DMS 273 (cell line): ENCODE data around the gene SYNE3.
"Not testable (repeated sequence)": the region's sequence is repeated elsewhere in the genome, so short reads cannot be mapped to it uniquely, and the experiment has no call there.

Experiments used
- DNase-seq: peaks from one replicate; lab custom pipeline; 2025; ENCODE audit not compliant: unreplicated experiment; lab: John Stamatoyannopoulos, UW

The SYNE3 gene

DNA sequence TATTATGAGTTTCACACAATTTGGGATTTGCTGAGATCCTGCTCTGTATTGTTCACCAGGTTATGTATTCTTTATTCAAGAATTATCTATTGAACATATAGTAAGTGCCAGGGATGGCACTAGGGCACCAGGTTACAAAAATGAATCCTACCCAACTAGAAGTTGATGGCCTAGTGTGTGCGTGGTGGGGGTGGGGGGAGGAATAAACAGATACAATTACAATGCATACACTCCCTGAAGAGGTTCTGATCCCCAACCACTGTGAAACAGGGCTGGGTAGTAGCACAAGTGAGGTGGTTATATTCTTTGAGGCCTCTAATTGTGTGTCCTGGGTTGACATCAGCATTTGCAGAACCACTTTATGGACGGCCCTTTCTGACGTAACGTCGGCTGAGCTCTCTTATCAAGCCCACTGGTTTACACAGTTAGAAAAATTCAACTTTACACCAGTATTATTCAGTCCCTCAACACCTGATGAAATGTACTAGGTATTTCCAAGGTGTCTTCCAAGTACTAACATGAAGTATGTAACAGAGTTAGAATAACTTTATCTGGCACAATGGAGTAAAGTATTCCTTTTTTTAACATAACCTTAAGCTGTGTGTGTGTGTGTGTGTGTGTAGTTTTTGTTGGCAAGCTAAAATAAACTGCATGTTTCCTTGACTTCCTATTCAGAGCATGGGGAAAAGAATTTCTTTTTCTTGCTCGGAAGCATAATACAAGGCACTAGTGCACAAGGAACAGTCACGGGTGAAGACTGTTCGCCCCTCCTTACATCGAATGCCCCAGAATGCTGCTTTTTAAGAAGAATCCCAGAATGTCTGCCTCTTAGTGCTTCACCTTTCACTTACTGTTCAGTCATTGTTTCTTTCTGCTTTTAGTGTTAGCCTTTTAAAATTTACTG is 10.3 kb upstream of the SYNE3 start:
- DNase-seq: no peak

DNA sequence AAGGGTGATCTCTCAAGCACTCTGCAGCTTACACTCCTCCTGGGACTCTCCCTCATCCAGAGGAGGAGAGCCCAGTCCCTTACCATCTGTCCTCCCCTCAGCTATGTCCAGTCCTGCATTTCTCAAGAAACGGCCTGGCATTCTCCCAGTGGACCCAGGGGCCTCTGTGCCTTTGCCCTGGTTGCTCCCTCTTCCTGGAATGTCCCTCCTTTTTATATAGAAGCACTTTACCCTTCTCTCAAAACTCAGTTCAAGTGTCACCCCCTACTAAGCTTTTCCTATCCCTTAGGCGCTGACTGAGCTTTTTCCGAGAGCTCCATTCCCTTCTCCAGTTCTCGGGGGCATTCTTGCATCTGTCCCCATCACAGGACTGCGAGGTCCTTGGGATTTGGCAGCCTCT is 9.5 kb upstream of the SYNE3 start:
- no peak for DNase-seq

DNA sequence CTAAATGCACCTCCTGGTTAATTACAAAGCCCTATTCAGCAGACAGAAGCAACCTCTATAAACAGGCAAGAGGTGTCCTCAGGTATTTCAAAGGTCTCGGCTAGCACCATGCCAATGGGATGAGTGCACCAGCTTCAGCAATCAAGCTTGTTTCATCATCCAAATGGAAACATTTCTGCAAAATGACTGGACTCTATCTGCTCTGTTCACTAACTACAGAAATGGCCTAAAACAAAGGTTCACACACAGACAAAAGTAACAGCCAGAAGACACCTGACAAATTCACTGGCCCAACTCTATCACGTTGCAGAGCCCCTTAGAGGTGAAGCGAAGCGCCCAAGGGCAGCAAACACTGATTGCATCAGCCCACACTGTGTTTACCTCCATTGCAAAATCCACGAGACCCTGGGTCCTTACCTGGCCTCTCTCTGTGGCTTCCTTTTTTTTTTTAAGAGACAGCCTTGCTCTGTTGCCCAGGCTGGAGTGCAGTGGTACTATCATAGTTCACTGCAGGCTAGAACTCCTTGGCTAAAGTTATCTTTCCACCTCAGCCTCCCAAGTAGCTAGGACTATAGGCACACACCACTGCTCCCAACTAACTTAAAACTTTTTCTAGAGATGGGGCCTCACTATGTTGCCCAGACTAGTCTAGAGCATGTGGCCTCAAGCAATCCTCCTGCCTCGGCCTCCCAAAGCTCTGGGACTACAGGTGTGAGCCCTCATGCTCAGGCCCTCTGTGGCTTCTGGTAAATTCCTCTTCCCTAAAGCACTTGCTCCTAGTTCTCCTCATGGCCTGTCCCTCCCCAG is 8.5 kb upstream of the SYNE3 start:
- no peak for DNase-seq

DNA sequence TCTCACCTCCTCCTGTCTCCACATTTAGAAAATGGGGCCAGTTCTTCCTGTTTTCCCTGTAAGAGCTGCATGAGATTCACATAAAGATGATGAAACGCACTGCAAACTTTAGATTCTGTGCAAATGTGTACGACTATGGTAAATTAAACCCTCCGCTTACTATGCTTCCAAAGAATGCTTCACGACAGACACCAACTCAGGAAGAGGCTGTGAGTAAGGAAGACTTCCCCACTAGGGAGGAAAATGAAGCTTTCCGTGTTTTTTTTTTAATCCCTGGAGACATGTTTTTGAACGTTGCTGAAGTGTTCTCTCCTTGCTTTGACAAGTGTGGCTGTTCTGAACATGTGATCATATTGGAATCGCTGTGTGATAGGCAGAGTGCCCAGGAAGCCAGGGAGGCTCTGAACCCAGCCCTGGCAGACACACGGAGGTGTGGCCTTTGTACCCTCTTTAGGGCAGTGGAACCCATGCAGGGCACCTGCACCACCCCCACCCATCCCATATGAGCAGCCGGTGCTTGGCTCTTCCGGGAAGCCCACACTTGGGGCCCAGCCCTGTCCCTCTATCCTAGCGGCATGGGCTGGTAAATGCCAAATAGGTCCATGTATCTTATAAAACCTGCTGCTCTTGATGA is 7.5 kb upstream of the SYNE3 start:
- peak; percentile 78 for DNase-seq

DNA sequence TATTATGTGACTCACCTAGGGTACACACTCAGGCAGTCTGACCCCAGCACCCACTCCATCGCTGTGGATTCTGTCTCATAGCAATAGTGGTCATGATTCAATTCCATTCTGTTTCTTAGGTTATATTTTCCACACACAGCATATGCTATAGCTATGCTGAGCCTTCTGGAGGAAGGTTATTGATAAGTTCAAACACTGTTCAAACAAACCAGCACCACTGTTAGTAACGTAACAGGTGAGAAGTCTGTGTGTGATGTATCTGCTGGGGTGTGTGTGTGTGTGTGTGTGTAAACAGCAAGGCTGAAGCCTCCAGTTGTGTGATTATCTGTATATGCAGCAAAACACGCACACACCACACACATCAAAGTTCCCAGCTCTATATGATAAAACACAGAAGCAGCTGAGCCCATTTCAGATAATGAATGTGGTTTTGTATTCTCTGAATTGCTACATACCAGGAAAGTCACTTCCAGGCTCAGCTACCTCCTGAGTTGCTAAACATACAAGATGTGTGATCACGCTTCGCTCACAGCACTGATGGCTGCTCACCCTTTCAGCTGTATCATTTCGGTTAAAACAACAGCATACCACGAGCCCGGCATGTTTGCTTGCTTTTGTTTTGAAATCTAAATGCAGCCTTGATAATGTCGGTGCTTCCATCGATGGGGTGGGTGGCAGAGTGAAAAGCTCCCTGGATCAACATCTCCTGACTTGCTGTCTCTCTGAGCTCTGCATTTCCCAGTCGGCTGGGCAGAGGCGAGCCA is 6.8 kb upstream of the SYNE3 start:
- DNase-seq: no peak

DNA sequence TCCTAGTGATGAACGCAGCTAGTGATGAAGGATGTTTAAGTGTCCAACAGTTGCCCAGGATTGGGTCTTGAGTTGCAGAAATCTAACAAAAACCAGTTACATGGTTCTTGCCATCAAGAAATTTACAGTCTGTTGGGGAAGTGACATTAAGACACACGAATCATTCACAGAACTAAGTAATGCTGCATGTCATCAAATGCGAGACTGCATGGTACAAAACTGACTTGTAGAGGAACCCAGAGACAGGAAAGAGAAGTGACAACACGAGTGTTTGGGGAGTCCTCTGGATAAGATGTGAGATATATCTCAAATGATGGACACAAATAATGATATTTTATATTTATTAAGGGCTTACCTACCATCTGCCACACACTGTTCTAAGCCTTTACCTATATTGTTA is 6.1 kb upstream of the SYNE3 start:
- DNase-seq: no peak

DNA sequence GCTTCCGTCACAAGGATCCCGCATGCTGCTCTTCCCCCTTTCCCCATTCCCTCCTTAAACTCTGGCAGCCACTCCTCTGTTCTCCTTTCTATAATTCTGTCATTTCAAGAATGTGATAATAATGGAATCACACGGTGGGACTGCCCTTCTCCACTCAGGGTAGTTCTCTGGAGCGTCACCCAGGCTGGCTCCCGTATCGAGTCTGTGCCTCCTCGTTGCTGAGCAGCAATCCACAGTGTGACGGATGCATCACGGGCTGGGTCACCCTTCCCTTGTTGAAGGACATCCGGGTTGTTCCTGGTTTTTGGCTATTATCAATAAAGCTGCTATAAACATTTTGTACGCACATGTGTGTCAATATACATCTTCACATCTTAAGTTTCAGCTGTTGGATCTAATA is 5.7 kb upstream of the SYNE3 start:
- no peak for DNase-seq

DNA sequence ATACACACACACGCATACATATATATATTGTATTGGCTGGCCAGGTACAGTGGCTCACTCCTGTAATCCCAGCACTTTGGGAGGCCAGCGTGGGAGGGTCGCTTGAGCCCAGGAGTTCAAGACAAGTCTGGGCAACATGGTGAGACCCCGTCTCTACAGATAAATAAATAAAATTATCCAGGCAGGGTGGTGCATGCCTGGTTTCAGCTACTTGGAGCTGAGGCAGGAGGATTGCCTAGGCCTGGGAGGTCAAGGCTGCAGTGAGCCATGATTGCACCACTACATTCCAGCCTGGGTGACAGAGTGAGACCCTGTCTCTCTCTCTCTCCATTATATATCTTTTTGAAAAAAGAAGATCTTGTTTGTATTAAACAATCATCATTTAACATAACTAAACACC is 4.6 kb upstream of the SYNE3 start:
- no peak for DNase-seq

DNA sequence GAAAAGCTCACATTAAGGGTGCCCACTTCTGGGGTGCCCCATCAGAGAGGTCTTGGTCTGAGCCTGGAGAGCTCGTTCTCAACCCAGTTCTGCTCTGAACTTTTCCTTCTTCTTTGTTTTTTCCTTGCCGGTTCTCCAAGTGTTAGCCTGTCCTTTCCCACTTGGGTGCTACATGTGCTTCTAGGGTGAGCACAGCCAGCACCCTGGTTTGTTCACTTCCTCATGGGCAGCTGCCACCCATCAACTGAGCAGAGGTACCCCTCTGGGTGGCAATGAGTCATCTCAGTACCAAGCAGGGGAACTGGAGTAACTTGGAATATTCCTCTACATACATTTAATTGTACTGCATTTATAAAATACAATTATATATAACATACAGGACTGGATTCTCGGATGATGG is 3.9 kb upstream of the SYNE3 start:
- DNase-seq: no peak

DNA sequence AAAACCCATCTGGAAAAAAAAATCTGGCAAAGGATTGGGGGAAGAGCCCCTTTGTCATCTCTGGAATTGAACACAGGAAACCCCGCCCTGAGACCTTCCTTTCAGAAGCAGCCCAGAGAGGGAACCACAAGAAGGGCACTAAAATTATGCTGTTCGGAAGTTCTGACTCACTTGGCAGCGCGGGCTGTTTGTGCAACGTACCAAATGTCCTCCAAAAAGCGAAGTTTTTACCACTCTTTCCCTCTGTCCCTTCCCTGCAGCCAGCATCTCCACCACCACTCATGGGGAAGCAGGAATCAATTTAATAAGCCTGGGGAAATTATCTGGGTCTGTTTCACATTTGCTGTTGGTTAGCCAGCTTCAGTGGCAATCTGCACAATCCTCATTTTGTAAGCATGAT is 3.2 kb upstream of the SYNE3 start:
- DNase-seq: peak; percentile 14

DNA sequence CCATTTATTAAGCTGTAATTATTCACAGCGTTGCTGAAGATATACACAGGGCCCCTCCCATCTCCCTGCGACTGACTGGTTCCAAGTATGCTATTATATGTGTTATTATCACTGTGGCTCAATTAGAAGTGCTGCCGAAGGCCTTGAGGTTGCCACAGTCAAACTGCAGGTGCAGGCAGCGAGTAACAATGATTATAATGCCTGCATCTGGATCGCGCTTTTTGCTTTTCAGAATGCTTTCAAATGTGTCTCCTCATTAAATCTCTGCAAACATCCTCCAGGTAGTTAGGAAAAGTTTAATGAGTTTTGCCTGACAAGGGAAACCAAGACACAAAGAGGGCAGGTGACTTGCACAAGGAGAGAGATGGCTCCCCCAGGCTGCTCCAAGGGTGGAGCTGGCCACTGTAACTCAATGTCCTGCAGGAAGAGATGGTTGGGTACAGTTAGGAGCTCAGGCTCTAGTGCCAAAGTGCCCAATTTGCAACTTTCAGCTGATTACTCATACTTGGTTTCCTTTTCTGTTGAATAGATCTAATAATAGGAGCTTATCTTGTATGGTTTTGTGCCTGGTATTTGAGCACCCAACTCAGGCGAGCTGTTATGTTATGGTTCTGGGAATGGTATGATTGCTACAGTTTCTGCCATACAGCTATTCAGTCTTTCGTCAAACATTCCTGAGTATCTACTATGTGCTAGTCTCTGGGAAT is 1.7 kb upstream of the SYNE3 start:
- no peak for DNase-seq

DNA sequence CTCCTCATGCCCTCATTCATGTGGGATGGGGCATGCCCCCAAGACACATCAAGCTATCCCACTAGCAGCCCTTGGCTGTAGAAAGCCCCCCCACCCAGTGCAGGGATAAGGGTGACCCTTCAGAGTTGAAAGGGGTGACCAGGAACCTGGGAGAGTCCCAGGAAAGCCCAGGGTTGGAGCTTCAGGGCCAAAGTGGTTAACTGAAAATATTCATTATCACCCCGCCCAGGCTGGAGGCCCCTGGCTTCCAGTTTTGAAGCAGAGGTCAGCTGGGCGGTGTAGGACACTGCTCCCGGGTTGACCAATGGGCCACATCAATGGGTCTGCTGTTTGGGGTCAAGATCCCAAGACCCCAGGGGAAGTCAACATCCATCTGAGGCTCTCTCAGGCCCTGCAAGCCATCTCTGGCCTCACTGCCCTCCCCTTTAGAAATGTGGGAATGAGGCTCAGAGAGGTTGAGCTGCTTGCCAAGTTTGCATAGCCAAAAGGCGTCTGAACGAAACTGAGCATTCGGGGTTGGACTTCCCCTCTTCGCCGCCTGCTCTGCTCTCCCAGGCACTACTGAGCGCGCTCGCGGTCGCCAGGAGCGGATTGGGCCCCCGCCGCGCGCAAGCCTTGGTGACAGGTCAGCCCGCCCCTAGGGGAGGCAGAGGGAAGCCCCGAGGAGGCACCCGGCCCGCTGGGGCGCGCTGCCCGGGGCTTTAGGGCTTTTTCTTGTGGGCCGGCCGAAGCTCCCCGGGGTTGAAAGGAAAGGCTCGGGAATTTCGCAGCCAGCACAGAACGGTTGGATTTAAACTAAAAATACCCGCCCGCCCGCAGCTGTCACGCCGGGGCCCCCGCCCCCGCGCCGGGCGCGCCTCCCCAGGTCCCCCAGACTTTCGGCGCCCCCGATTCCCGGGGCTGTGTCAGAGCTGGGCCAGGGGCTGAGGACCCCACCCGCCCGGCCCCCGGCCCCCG is 576 bp downstream of the SYNE3 start:
- peak; percentile 80 for DNase-seq

DNA sequence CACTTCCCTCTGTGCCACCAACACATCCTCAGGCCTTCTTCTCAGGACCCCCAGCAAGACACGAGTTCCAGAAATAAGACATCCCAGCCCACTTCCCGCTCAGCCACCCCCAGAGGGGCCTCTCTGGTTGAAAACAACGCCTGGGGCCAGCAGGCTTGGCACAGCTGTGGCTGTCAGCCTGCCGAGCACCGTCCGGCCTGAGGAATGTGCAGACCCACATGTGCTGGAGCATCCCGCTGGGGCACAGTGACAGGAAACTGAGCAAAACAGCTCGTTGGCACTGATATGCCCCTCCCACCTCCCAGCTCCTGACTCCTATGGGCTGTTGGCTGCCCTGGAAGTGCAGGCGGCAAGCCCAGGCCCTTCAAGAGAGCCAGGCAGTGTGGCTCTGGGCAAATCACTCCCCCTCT is 1.4 kb downstream of the SYNE3 start:
- DNase-seq: peak; percentile 41

DNA sequence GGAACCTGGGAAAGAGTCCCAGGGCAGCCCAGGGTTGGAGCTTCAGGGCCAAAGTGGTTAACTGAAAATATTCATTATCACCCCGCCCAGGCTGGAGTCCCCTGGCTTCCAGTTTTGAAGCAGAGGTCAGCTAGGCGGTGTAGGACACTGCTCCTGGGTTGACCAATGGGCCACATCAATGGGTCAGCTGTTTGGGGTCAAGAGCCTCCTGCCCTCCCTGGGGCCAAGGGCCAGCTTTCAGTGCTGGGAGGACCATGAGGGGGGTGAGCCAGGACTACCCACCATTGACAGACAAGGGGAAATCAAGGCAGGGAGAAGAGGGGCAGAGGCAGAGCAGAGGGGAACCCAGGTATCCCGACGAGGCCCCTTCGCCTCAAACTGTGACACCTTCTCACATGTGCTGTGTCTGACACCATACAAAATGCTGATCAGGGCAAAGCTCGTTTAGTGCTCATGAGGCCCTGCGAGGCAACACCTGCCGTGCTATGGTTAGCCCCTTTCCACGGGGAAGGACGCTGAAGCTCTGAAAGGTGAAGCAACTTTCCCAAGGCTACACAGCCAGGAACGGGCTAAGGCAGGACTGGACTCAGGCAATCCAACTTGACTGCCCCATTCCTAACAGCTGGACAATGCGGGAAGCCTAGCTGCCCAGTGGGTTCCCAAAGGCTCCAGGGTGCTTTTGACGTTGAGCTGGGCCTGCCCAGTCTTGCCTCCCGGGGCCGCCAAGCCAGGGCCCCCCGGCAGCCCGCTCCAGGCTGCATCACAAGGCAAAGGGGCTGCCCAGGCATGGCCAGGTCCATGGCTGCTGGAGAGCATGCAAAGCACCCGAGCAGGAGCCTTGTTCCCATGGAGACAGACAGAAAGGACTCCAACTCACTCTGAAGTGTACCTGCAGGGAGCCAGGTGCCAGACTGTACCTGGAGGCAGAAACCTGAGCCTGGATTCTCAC is 2.0 kb downstream of the SYNE3 start:
- DNase-seq: no peak

DNA sequence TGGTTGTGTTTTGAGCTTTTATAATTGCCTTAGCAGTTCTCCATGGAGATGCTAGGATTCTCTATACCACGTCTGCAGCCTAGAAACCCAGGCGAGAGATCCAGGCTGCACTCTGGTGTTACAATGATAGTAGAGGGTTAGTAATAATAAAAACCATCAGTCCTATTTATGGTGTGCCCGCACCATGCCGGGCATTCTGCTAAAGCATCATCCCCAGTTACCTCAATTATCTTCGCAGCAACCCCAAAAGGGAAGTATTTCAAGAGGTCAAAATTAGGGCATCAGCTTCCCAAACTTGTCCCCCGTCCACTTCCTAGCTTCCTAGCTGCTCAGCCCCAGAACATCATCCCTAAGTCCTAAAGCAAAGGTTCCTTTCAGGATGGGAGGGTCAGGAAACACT is 3.2 kb downstream of the SYNE3 start:
- DNase-seq: no peak

DNA sequence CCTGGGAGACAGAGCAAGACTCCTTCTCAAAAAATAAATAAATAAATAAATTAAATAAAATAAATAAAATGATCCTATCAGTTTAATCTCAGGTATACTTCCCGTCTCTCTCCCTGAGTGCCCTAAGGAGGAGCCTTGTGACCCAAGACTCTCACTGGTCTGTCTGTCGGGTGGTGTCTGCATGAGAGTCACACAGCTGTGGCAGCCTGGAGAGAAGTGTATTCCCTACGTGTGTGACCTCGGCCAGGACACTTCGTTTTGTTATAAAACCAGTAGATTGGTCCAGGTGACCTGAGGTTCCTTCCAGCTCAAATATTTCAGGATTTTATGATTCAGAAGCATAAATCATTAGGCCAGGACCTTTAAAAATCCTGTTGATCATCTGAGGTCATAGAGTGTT is 4.8 kb downstream of the SYNE3 start:
- no peak for DNase-seq

DNA sequence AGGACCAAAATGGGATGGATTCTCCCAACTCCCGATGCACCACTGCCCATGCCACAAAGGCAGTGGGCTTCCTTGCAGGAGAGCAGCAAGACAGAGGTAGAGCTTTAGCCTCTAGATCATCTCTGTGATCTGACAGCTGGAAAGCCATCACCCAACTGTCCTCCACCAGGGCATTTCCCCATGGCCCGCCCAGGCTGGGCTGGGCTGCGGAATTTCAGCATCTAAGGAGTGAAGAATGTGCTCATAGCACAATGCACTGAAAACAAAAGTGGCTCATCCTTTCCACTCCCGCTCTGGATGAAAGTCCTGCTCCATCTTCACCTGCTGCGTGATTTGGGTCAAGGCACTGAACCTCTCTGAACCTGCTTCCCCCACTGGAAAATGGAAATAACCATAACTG is 5.6 kb downstream of the SYNE3 start:
- DNase-seq: no peak

DNA sequence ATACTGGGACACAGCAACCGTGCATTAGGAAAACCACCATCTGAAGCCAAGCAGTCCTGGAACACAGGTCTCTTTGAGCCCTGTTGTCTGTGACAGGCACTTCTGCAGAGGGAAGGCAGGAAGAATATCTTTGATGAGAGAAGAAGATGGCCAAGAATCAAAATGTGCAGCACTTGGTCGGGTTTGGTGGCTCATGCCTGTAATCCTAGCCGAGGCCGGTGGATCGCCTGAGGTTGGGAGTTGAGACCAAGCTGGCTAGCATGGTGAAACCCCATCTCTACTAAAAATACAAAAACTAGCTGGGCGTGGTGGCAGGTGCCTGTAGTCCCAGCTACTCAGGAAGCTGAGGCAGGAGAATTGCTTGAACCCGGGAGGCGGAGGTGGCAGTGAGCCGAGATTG is 6.1 kb downstream of the SYNE3 start:
- not testable (repeated sequence) for DNase-seq
